WTC11 (cell line): ENCODE measurements around the gene GXYLT2. TPM values are rescaled to one million over a fixed set of nuclear protein-coding genes. Genes with fewer than 3 reads are reported as not detected.

Source experiments
- ATAC-seq: fragments of 200-7000 bp; cut with Tn5 transposase; 2 replicates; pipeline ENCODE4 v1.10.0; 2021; ENCODE audit warnings: mild to moderate bottlenecking, moderate library complexity
- CTCF ChIA-PET: fragments of 300-600 bp; sonication (Branson Sonifier 250); formaldehyde crosslinking; loops from one replicate; lab custom pipeline; 2021; ENCODE audit warnings: antibody characterized with exemption; lab: Charles Lee
- POLR2A ChIA-PET: fragments of 350-600 bp; sonication (Branson Sonifier 250); formaldehyde crosslinking; loops from one replicate; lab custom pipeline; 2021; ENCODE audit warnings: antibody characterized with exemption; lab: Charles Lee
- DNase-seq: peaks from one replicate; pipeline ENCODE4 v3.0.0; 2021; ENCODE audit warnings: low spot score
- H3K27ac Mint-ChIP-seq: 2 replicates; pipeline ENCODE4 v1.8.0; 2021; ENCODE audit warnings: mixed read lengths
- H3K27me3 Mint-ChIP-seq: 2 replicates; pipeline ENCODE4 v1.8.0; 2021; ENCODE audit warnings: low read depth, mild to moderate bottlenecking, moderate library complexity, mixed read lengths
- H3K36me3 Mint-ChIP-seq: 2 replicates; pipeline ENCODE4 v1.8.0; 2021; ENCODE audit warnings: mixed read lengths
- H3K4me1 Mint-ChIP-seq: 2 replicates; pipeline ENCODE4 v1.8.0; 2022; ENCODE audit warnings: mixed read lengths
- H3K4me3 Mint-ChIP-seq: 2 replicates; pipeline ENCODE4 v1.8.0; 2021; ENCODE audit warnings: mild to moderate bottlenecking, moderate library complexity, mixed read lengths
- H3K9me3 Mint-ChIP-seq: 2 replicates; pipeline ENCODE4 v1.8.0; 2021; ENCODE audit warnings: mixed read lengths
- CBFB ChIP-seq: sonication (generic); formaldehyde crosslinking; IDR thresholded peaks from 2 replicates; pipeline ENCODE4 v1.8.1; 2022; ENCODE audit warnings: mild to moderate bottlenecking, low read depth, missing genetic modification reagents
- CREB1 ChIP-seq: sonication (generic); formaldehyde crosslinking; IDR thresholded peaks from 2 replicates; pipeline ENCODE4 v1.8.0; 2023; ENCODE audit warnings: mild to moderate bottlenecking, missing genetic modification reagents
- ELF4 ChIP-seq: sonication (generic); formaldehyde crosslinking; IDR thresholded peaks from 2 replicates; pipeline ENCODE4 v1.8.1; 2022; ENCODE audit warnings: low read depth, mild to moderate bottlenecking, moderate library complexity, missing genetic modification reagents
- EMX1 ChIP-seq: fragments of 250-450 bp; sonication (Bioruptor Pico); IDR thresholded peaks from 2 replicates; pipeline ENCODE4 v1.8.0; 2021; ENCODE audit warnings: mild to moderate bottlenecking
- GABPB1 ChIP-seq: sonication (generic); formaldehyde crosslinking; IDR thresholded peaks from 2 replicates; pipeline ENCODE4 v1.8.1; 2023; ENCODE audit warnings: mild to moderate bottlenecking, missing genetic modification reagents
- GRHL2 ChIP-seq: fragments of 250-450 bp; sonication (Bioruptor Pico); IDR thresholded peaks from 2 replicates; pipeline ENCODE4 v1.8.0; 2022; ENCODE audit warnings: mild to moderate bottlenecking, moderate library complexity; ENCODE audit not compliant: insufficient replicate concordance, severe bottlenecking
- KAT7 ChIP-seq: sonication (generic); formaldehyde crosslinking; IDR thresholded peaks from 2 replicates; pipeline ENCODE4 v1.8.1; 2023; ENCODE audit warnings: missing genetic modification reagents, mild to moderate bottlenecking, borderline replicate concordance
- MLX ChIP-seq: sonication (generic); formaldehyde crosslinking; IDR thresholded peaks from 2 replicates; pipeline ENCODE4 v1.8.1; 2023; ENCODE audit warnings: mild to moderate bottlenecking, missing genetic modification reagents, moderate library complexity
- NFYB ChIP-seq: sonication (generic); formaldehyde crosslinking; conservative IDR thresholded peaks from 2 replicates; pipeline ENCODE4 v1.8.0; 2022; ENCODE audit warnings: low read depth, missing genetic modification reagents
- NR1H2 ChIP-seq: sonication (generic); formaldehyde crosslinking; IDR thresholded peaks from 2 replicates; pipeline ENCODE4 v1.9.0; 2021; ENCODE audit warnings: mild to moderate bottlenecking, moderate library complexity, missing genetic modification reagents
- ZNF425 ChIP-seq: fragments of 250-450 bp; sonication (Bioruptor Pico); conservative IDR thresholded peaks from 2 replicates; pipeline ENCODE4 v1.9.0; 2021; ENCODE audit warnings: mild to moderate bottlenecking
- ZNF671 ChIP-seq: fragments of 250-450 bp; sonication (Bioruptor Pico); IDR thresholded peaks from 2 replicates; pipeline ENCODE4 v1.8.0; 2021; ENCODE audit warnings: mild to moderate bottlenecking
- total RNA-seq: library from RNA; stranded (reverse); gene quantifications from 3 replicates; pipeline ENCODE4 v1.2.3, GENCODE V29; 2021
- TF ChIP-seq, protein P1 (sequence below): fragments of 250-450 bp; sonication (Bioruptor Pico); IDR thresholded peaks from 2 replicates; pipeline ENCODE4 v1.9.0; 2021; ENCODE audit warnings: mild to moderate bottlenecking
- TF ChIP-seq, protein P2 (sequence below): sonication (generic); formaldehyde crosslinking; conservative IDR thresholded peaks from 2 replicates; pipeline ENCODE4 v1.8.1; 2023; ENCODE audit warnings: mild to moderate bottlenecking, low read depth, missing genetic modification reagents, moderate library complexity
- TF ChIP-seq, protein P3 (sequence below): sonication (generic); formaldehyde crosslinking; IDR thresholded peaks from 2 replicates; pipeline ENCODE4 v1.8.1; 2023; ENCODE audit warnings: mild to moderate bottlenecking, missing genetic modification reagents, borderline replicate concordance
- TF ChIP-seq, protein P4 (sequence below): fragments of 200-600 bp; IDR thresholded peaks from 2 replicates; pipeline ENCODE4 v1.8.0; 2022; ENCODE audit warnings: antibody characterized with exemption

GXYLT2 gene
- total RNA-seq, 1 experiment from 2014 or later: 6.5 TPM

DNA sequence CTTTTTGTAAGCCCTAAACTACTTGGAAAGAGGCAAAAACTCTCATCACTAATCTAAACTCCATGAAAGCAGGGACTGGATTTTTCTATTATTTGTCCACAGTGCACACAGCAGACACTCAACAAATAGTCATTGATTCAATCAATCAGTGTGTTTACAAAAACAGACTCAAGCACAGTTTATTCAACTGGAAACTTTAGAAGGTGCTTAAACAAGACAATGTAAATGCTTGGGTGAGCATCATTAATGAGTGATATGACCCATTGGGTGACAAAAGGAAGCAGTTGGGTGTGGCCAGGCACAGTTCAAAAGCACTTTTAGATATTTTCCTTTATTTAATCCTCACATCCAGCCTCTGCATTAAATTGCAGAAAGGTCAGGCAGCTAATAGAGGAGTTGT, 76.8 kb downstream of the GXYLT2 start (continued):
- TF ChIP-seq ZNF425: no peak
- TF ChIP-seq NFYB (CRISPR knock-in tag): no peak
- no peak for TF ChIP-seq MLX (CRISPR knock-in tag)
- TF ChIP-seq, protein P1, sequence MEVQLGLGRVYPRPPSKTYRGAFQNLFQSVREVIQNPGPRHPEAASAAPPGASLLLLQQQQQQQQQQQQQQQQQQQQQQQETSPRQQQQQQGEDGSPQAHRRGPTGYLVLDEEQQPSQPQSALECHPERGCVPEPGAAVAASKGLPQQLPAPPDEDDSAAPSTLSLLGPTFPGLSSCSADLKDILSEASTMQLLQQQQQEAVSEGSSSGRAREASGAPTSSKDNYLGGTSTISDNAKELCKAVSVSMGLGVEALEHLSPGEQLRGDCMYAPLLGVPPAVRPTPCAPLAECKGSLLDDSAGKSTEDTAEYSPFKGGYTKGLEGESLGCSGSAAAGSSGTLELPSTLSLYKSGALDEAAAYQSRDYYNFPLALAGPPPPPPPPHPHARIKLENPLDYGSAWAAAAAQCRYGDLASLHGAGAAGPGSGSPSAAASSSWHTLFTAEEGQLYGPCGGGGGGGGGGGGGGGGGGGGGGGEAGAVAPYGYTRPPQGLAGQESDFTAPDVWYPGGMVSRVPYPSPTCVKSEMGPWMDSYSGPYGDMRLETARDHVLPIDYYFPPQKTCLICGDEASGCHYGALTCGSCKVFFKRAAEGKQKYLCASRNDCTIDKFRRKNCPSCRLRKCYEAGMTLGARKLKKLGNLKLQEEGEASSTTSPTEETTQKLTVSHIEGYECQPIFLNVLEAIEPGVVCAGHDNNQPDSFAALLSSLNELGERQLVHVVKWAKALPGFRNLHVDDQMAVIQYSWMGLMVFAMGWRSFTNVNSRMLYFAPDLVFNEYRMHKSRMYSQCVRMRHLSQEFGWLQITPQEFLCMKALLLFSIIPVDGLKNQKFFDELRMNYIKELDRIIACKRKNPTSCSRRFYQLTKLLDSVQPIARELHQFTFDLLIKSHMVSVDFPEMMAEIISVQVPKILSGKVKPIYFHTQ (CRISPR knock-in tag): no peak
- TF ChIP-seq ZNF671: no peak

DNA sequence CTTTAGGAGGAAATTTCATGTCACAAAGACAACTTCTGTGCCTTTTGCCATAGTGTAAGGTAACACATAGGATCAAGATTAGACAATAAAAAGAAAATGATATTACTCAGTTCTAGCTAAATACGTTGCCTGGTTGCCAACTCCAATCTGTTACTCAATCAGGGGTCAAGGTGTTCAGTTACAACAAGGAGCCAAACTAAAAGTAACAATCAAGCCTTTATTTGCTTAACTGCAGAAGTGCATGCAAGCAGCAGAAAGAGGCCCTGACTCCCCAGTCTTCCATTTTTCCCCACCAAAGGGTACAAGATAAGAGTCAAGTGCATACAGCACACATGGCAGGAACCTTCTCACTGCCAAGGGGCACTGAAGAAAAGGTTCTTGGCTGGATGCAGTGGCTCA, 80.4 kb downstream of the GXYLT2 start:
- no peak for ATAC-seq
- Mint-ChIP-seq H3K36me3 (no peaks in the 10 kb centered on the region; the same call in 1 of the 2 replicates), H3K27ac (no peak overlapping the region), H3K9me3 (no peaks in the 10 kb centered on the region), H3K4me3 (no peak overlapping the region), H3K4me1 (peaks cover 12% of the 10 kb centered on the region), H3K27me3 (no peaks in the 10 kb centered on the region)
- POLR2A ChIA-PET: no interaction called here
- no peak for DNase-seq
- TF ChIP-seq NR1H2 (CRISPR knock-in tag) (no peak), MLX (CRISPR knock-in tag) (no peak)
- TF ChIP-seq, protein P2, sequence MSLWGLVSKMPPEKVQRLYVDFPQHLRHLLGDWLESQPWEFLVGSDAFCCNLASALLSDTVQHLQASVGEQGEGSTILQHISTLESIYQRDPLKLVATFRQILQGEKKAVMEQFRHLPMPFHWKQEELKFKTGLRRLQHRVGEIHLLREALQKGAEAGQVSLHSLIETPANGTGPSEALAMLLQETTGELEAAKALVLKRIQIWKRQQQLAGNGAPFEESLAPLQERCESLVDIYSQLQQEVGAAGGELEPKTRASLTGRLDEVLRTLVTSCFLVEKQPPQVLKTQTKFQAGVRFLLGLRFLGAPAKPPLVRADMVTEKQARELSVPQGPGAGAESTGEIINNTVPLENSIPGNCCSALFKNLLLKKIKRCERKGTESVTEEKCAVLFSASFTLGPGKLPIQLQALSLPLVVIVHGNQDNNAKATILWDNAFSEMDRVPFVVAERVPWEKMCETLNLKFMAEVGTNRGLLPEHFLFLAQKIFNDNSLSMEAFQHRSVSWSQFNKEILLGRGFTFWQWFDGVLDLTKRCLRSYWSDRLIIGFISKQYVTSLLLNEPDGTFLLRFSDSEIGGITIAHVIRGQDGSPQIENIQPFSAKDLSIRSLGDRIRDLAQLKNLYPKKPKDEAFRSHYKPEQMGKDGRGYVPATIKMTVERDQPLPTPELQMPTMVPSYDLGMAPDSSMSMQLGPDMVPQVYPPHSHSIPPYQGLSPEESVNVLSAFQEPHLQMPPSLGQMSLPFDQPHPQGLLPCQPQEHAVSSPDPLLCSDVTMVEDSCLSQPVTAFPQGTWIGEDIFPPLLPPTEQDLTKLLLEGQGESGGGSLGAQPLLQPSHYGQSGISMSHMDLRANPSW (CRISPR knock-in tag): no peak
- TF ChIP-seq, protein P3, sequence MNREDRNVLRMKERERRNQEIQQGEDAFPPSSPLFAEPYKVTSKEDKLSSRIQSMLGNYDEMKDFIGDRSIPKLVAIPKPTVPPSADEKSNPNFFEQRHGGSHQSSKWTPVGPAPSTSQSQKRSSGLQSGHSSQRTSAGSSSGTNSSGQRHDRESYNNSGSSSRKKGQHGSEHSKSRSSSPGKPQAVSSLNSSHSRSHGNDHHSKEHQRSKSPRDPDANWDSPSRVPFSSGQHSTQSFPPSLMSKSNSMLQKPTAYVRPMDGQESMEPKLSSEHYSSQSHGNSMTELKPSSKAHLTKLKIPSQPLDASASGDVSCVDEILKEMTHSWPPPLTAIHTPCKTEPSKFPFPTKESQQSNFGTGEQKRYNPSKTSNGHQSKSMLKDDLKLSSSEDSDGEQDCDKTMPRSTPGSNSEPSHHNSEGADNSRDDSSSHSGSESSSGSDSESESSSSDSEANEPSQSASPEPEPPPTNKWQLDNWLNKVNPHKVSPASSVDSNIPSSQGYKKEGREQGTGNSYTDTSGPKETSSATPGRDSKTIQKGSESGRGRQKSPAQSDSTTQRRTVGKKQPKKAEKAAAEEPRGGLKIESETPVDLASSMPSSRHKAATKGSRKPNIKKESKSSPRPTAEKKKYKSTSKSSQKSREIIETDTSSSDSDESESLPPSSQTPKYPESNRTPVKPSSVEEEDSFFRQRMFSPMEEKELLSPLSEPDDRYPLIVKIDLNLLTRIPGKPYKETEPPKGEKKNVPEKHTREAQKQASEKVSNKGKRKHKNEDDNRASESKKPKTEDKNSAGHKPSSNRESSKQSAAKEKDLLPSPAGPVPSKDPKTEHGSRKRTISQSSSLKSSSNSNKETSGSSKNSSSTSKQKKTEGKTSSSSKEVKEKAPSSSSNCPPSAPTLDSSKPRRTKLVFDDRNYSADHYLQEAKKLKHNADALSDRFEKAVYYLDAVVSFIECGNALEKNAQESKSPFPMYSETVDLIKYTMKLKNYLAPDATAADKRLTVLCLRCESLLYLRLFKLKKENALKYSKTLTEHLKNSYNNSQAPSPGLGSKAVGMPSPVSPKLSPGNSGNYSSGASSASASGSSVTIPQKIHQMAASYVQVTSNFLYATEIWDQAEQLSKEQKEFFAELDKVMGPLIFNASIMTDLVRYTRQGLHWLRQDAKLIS (CRISPR knock-in tag): no peak
- CTCF ChIA-PET: no interaction called here

- Mint-ChIP-seq H3K4me1 (peaks cover 15% of the 10 kb centered on the region), H3K27ac (no peak overlapping the region), H3K27me3 (no peaks in the 10 kb centered on the region), H3K4me3 (no peak overlapping the region), H3K9me3 (no peaks in the 10 kb centered on the region), H3K36me3 (no peaks in the 10 kb centered on the region; the same call in 1 of the 2 replicates)
- POLR2A ChIA-PET: no interaction called here
- no peak for DNase-seq
- CTCF ChIA-PET: no interaction called here
- no peak for ATAC-seq
- TF ChIP-seq GRHL2 (CRISPR knock-in tag) (no peak), CBFB (no peak), ELF4 (CRISPR knock-in tag) (no peak), KAT7 (CRISPR knock-in tag) (no peak), CREB1 (CRISPR knock-in tag) (no peak), MLX (CRISPR knock-in tag) (no peak), GABPB1 (no peak), EMX1 (no peak)
- TF ChIP-seq, protein P4, sequence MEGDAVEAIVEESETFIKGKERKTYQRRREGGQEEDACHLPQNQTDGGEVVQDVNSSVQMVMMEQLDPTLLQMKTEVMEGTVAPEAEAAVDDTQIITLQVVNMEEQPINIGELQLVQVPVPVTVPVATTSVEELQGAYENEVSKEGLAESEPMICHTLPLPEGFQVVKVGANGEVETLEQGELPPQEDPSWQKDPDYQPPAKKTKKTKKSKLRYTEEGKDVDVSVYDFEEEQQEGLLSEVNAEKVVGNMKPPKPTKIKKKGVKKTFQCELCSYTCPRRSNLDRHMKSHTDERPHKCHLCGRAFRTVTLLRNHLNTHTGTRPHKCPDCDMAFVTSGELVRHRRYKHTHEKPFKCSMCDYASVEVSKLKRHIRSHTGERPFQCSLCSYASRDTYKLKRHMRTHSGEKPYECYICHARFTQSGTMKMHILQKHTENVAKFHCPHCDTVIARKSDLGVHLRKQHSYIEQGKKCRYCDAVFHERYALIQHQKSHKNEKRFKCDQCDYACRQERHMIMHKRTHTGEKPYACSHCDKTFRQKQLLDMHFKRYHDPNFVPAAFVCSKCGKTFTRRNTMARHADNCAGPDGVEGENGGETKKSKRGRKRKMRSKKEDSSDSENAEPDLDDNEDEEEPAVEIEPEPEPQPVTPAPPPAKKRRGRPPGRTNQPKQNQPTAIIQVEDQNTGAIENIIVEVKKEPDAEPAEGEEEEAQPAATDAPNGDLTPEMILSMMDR: no peak
Observed at GRCh38 chr3:72969766-72970165, 81.9 kb downstream of the GXYLT2 start.
